Esophagus (tissue), 2 donors: ENCODE measurements around the gene RYR2. TPM values are rescaled to one million over a fixed set of nuclear protein-coding genes. Genes with fewer than 3 reads are reported as not detected.

Source experiments
- H3K27ac ChIP-seq, 2 donors: one replicate each; pipeline ENCODE4 v1.5.1; 2013; ENCODE audit warnings: low read depth in 2 of 2, mild to moderate bottlenecking in 2 of 2, inconsistent platforms in 1 of 2, low read length in 1 of 2, moderate library complexity in 1 of 2
- H3K27me3 ChIP-seq, 2 donors: one replicate each; pipeline ENCODE4 v1.6.1; 2013; ENCODE audit warnings: low read length in 2 of 2, control low read depth in 1 of 2, mild to moderate bottlenecking in 1 of 2; ENCODE audit not compliant: insufficient read depth in 2 of 2, control insufficient read depth in 1 of 2
- H3K36me3 ChIP-seq, 2 donors: one replicate each; pipeline ENCODE4 v1.6.1; 2013; ENCODE audit warnings: low read length in 1 of 2; ENCODE audit not compliant: control insufficient read depth in 2 of 2, insufficient read depth in 2 of 2
- H3K4me1 ChIP-seq, 2 donors: one replicate each; pipeline ENCODE4 v1.6.1; 2013; ENCODE audit warnings: low read length in 1 of 2; ENCODE audit not compliant: control insufficient read depth in 2 of 2, insufficient read depth in 2 of 2
- H3K4me3 ChIP-seq, 2 donors: one replicate each; pipeline ENCODE4 v1.5.1; 2013; ENCODE audit warnings: low read length in 2 of 2, mild to moderate bottlenecking in 2 of 2, low read depth in 1 of 2, moderate library complexity in 1 of 2
- H3K9me3 ChIP-seq, 2 donors: one replicate each; pipeline ENCODE4 v1.6.1; 2013; ENCODE audit warnings: mild to moderate bottlenecking in 2 of 2, low read depth in 1 of 2, low read length in 1 of 2, moderate library complexity in 1 of 2; ENCODE audit not compliant: control insufficient read depth in 2 of 2, insufficient read depth in 1 of 2
- WGBS, 2 donors: extraction: QIAGEN DNeasy Blood & Tissue Kit; methylation state at CpG; one replicate each; pipeline ENCODE4 v1.1.7; 2013; 5-methylcytosine and 5-hydroxymethylcytosine counted together
- polyA plus RNA-seq, 2 donors: library from polyadenylated mRNA; stranded (reverse); fragments of 200-250 nt; gene quantifications; one replicate each; pipeline ENCODE4 v1.2.3, GENCODE V29; 2013
- donor health status: healthy with polysubstance abuse.
- donor health status: Bipolar disorder and iron deficiency.

The RYR2 gene
- polyA plus RNA-seq, 2 donors = 0.35 to 1.2 TPM

GRCh38 chr1:237098541-237098940 lies 56.6 kb downstream of the RYR2 start:
- 60 to 67% methylated on average over 3 of the region's 3 CpGs for WGBS, 2 donors
- H3K36me3 ChIP-seq = no peaks in the 10 kb centered on the region

GRCh38 chr1:237103021-237103420 lies 61.0 kb downstream of the RYR2 start:
- Histone ChIP-seq H3K36me3 (no peaks in the 10 kb centered on the region), H3K4me1 (no peaks in the 10 kb centered on the region), H3K4me3 (no peak overlapping the region), H3K27ac (no peak overlapping the region), H3K27me3 (no peaks in the 10 kb centered on the region), H3K9me3 (no peaks in the 10 kb centered on the region)
- 89 to 90% methylated on average over 5 of the region's 5 CpGs for WGBS, 2 donors

More at GRCh38 chr1:237098541-237098940, 56.6 kb downstream of the RYR2 start:
- Histone ChIP-seq H3K27me3 (no peaks in the 10 kb centered on the region), H3K9me3 (no peaks in the 10 kb centered on the region), H3K27ac (no peak overlapping the region), H3K4me3 (no peak overlapping the region), H3K4me1 (peaks cover 0 to 2% of the 10 kb centered on the region in 2 donors)

GRCh38 chr1:237104096-237104495 lies 62.1 kb downstream of the RYR2 start:
- Histone ChIP-seq H3K4me3 (no peak overlapping the region), H3K9me3 (no peaks in the 10 kb centered on the region), H3K27ac (no peak overlapping the region), H3K4me1 (no peaks in the 10 kb centered on the region), H3K36me3 (no peaks in the 10 kb centered on the region), H3K27me3 (no peaks in the 10 kb centered on the region)
- 86 to 89% methylated on average over 9 of the region's 9 CpGs for WGBS, 2 donors

GRCh38 chr1:237105826-237106225 lies 63.8 kb downstream of the RYR2 start:
- H3K27ac ChIP-seq = no peak overlapping the region

GRCh38 chr1:237108297-237109040 lies 66.5 kb downstream of the RYR2 start:
- H3K4me3 ChIP-seq = no peak overlapping the region
- H3K27ac ChIP-seq = no peak overlapping the region
- H3K27me3 ChIP-seq = no peaks in the 10 kb centered on the region
- H3K9me3 ChIP-seq = no peaks in the 10 kb centered on the region
- H3K36me3 ChIP-seq = no peaks in the 10 kb centered on the region
- 49 to 50% methylated on average over 8 of the region's 8 CpGs for WGBS, 2 donors
- H3K4me1 ChIP-seq = no peaks in the 10 kb centered on the region

More at GRCh38 chr1:237105826-237106225, 63.8 kb downstream of the RYR2 start:
- Histone ChIP-seq H3K4me1 (no peaks in the 10 kb centered on the region), H3K36me3 (no peaks in the 10 kb centered on the region), H3K9me3 (no peaks in the 10 kb centered on the region), H3K27me3 (no peaks in the 10 kb centered on the region), H3K4me3 (no peak overlapping the region)
- 57 to 64% methylated on average over 5 of the region's 5 CpGs for WGBS, 2 donors

GRCh38 chr1:237111807-237112206 lies 69.8 kb downstream of the RYR2 start:
- Histone ChIP-seq H3K4me1 (no peaks in the 10 kb centered on the region), H3K27ac (no peak overlapping the region), H3K36me3 (no peaks in the 10 kb centered on the region), H3K9me3 (peaks cover 0 to 5% of the 10 kb centered on the region in 2 donors), H3K27me3 (no peaks in the 10 kb centered on the region), H3K4me3 (no peak overlapping the region)
- 48 to 72% methylated on average over 2 of the region's 2 CpGs for WGBS, 2 donors

- Histone ChIP-seq H3K27me3 (no peaks in the 10 kb centered on the region), H3K4me1 (no peaks in the 10 kb centered on the region), H3K36me3 (no peaks in the 10 kb centered on the region), H3K9me3 (peaks cover 0 to 5% of the 10 kb centered on the region in 2 donors), H3K4me3 (no peak overlapping the region), H3K27ac (no peak overlapping the region)
- WGBS, 2 donors = 62 to 64% methylated on average over 4 of the region's 4 CpGs
Observed at GRCh38 chr1:237112663-237113062, 70.7 kb downstream of the RYR2 start.

GRCh38 chr1:237115035-237115434 lies 73.1 kb downstream of the RYR2 start:
- WGBS, 2 donors = 63 to 64% methylated on average over 6 of the region's 6 CpGs
- Histone ChIP-seq H3K27me3 (no peaks in the 10 kb centered on the region), H3K36me3 (no peaks in the 10 kb centered on the region), H3K9me3 (peaks cover 0 to 5% of the 10 kb centered on the region in 2 donors), H3K4me3 (no peak overlapping the region), H3K4me1 (no peaks in the 10 kb centered on the region), H3K27ac (no peak overlapping the region)

- Histone ChIP-seq H3K4me3 (no peak overlapping the region), H3K36me3 (no peaks in the 10 kb centered on the region), H3K4me1 (no peaks in the 10 kb centered on the region), H3K27me3 (no peaks in the 10 kb centered on the region), H3K27ac (no peak overlapping the region), H3K9me3 (peaks cover 0 to 5% of the 10 kb centered on the region in 2 donors)
- 78 to 81% methylated on average over 6 of the region's 6 CpGs for WGBS, 2 donors
Observed at GRCh38 chr1:237119091-237119490, 77.1 kb downstream of the RYR2 start.

GRCh38 chr1:237120683-237121082 lies 78.7 kb downstream of the RYR2 start:
- no peak overlapping the region for H3K27ac ChIP-seq
- H3K4me3 ChIP-seq = no peak overlapping the region
- no peaks in the 10 kb centered on the region for H3K4me1 ChIP-seq
- WGBS, 2 donors = 77 to 78% methylated on average over 5 of the region's 5 CpGs
- H3K9me3 ChIP-seq = no peaks in the 10 kb centered on the region
- no peaks in the 10 kb centered on the region for H3K36me3 ChIP-seq
- H3K27me3 ChIP-seq = no peaks in the 10 kb centered on the region
